ENCODE data around the gene RGS12.

RGS12 gene

GRCh38 chr4:3263876-3264193 is 29.0 kb upstream of the RGS12 start:
- Histone ChIP-seq H3K4me1 (ENCODE audit: control insufficient read depth, low read length) (no peaks in the 10 kb centered on the region), H3F3A (ENCODE audit: control insufficient read depth, insufficient read depth) (no peaks in the 10 kb centered on the region), H3K79me2 (ENCODE audit: control insufficient read depth, low read length) (no peaks in the 10 kb centered on the region), H3K4me3 (ENCODE audit: low read length) (no peak overlapping the region), H3K27me3 (ENCODE audit: control insufficient read depth, low read length) (no peaks in the 10 kb centered on the region), H3K27ac (ENCODE audit: low read depth, low read length) (no peak overlapping the region), H3K36me3 (ENCODE audit: control insufficient read depth, low read length) (no peaks in the 10 kb centered on the region), H4K20me1 (ENCODE audit: control insufficient read depth, insufficient read depth, low read depth, low read length) (no peaks in the 10 kb centered on the region), H3K9me2 (replicated peaks; ENCODE audit: control insufficient read depth, low read length) (no peaks in the 10 kb centered on the region), H3K4me2 (ENCODE audit: low read length) (no peak overlapping the region), H3K9me3 (ENCODE audit: control insufficient read depth, insufficient read depth, low read length) (no peaks in the 10 kb centered on the region)
- no peak for TF ChIP-seq EZH2phosphoT487 (IDR thresholded peaks at IDR 0.05; ENCODE audit: borderline replicate concordance, low read length)
- TF ChIP-seq CTCF (IDR thresholded peaks at IDR 0.05; ENCODE audit: low read depth, low read length, poor library complexity, severe bottlenecking) = no peak

- Histone ChIP-seq H3K27me3 (ENCODE audit: control insufficient read depth, low read length) (no peaks in the 10 kb centered on the region), H3K4me3 (ENCODE audit: low read length) (no peak overlapping the region), H3K4me1 (ENCODE audit: control insufficient read depth, low read length) (no peaks in the 10 kb centered on the region), H3F3A (ENCODE audit: control insufficient read depth, insufficient read depth) (no peaks in the 10 kb centered on the region), H3K27ac (ENCODE audit: low read depth, low read length) (no peak overlapping the region), H3K9me3 (ENCODE audit: control insufficient read depth, insufficient read depth, low read length) (no peaks in the 10 kb centered on the region), H3K79me2 (ENCODE audit: control insufficient read depth, low read length) (no peaks in the 10 kb centered on the region), H3K36me3 (ENCODE audit: control insufficient read depth, low read length) (no peaks in the 10 kb centered on the region), H3K9me2 (replicated peaks; ENCODE audit: control insufficient read depth, low read length) (no peaks in the 10 kb centered on the region), H3K4me2 (ENCODE audit: low read length) (no peak overlapping the region), H4K20me1 (ENCODE audit: control insufficient read depth, insufficient read depth, low read depth, low read length) (no peaks in the 10 kb centered on the region)
- TF ChIP-seq EZH2phosphoT487 (IDR thresholded peaks at IDR 0.05; ENCODE audit: borderline replicate concordance, low read length) = no peak
- TF ChIP-seq CTCF (IDR thresholded peaks at IDR 0.05; ENCODE audit: low read depth, low read length, poor library complexity, severe bottlenecking) = no peak
Measured at GRCh38 chr4:3266076-3266475, 26.7 kb upstream of the RGS12 start.

- Histone ChIP-seq H3K36me3 (ENCODE audit: control insufficient read depth, low read length) (no peaks in the 10 kb centered on the region), H3K27ac (ENCODE audit: low read depth, low read length) (no peak overlapping the region)
- TF ChIP-seq CTCF (IDR thresholded peaks at IDR 0.05; ENCODE audit: low read depth, low read length, poor library complexity, severe bottlenecking) (no peak), EZH2phosphoT487 (IDR thresholded peaks at IDR 0.05; ENCODE audit: borderline replicate concordance, low read length) (no peak)
Measured at GRCh38 chr4:3267576-3268394, 25.0 kb upstream of the RGS12 start.

More at GRCh38 chr4:3267576-3268394, 25.0 kb upstream of the RGS12 start:
- H3K4me3 ChIP-seq (ENCODE audit: low read length) = no peak overlapping the region
- H3K4me2 ChIP-seq (ENCODE audit: low read length) = no peak overlapping the region
- no peaks in the 10 kb centered on the region for H3K79me2 ChIP-seq (ENCODE audit: control insufficient read depth, low read length)
- no peaks in the 10 kb centered on the region for H3K27me3 ChIP-seq (ENCODE audit: control insufficient read depth, low read length)
- no peaks in the 10 kb centered on the region for H3F3A ChIP-seq (ENCODE audit: control insufficient read depth, insufficient read depth)
- H3K9me2 ChIP-seq (replicated peaks; ENCODE audit: control insufficient read depth, low read length) = no peaks in the 10 kb centered on the region
- peaks cover 10% of the 10 kb centered on the region for H3K4me1 ChIP-seq (ENCODE audit: control insufficient read depth, low read length)
- H3K9me3 ChIP-seq (ENCODE audit: control insufficient read depth, insufficient read depth, low read length) = no peaks in the 10 kb centered on the region
- no peaks in the 10 kb centered on the region for H4K20me1 ChIP-seq (ENCODE audit: control insufficient read depth, insufficient read depth, low read depth, low read length)
